ENCODE measurements around the gene ZBTB26. TPM values are rescaled to one million over a fixed set of nuclear protein-coding genes. Genes with fewer than 3 reads are reported as not detected.

Gene ZBTB26
- total RNA-seq, 4 donors from 2014 or later = 5.3 to 9.0 (median 6.7) TPM

DNA sequence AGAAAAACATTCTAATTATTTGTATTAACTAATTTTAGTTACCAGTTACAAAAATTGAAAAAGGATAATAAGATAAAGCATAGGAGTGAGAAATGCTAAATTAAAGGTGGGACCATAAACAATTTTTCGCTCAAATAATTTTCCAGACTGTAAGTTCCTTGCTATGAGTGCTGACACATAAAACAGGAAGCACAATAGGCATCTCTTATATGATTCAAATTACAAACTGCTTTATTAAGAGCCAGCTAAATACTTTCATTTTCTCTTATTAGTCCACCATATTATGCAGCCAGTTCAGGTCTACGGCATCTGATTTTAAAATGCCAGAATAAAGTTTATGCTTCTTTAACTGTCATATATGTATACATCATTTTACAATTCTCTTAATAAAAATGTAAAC, 30.5 kb downstream of the ZBTB26 start:
- TF ChIP-seq, protein P1, sequence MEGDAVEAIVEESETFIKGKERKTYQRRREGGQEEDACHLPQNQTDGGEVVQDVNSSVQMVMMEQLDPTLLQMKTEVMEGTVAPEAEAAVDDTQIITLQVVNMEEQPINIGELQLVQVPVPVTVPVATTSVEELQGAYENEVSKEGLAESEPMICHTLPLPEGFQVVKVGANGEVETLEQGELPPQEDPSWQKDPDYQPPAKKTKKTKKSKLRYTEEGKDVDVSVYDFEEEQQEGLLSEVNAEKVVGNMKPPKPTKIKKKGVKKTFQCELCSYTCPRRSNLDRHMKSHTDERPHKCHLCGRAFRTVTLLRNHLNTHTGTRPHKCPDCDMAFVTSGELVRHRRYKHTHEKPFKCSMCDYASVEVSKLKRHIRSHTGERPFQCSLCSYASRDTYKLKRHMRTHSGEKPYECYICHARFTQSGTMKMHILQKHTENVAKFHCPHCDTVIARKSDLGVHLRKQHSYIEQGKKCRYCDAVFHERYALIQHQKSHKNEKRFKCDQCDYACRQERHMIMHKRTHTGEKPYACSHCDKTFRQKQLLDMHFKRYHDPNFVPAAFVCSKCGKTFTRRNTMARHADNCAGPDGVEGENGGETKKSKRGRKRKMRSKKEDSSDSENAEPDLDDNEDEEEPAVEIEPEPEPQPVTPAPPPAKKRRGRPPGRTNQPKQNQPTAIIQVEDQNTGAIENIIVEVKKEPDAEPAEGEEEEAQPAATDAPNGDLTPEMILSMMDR (IDR thresholded peaks at IDR 0.05; ENCODE audit: low read depth) = no peak

DNA sequence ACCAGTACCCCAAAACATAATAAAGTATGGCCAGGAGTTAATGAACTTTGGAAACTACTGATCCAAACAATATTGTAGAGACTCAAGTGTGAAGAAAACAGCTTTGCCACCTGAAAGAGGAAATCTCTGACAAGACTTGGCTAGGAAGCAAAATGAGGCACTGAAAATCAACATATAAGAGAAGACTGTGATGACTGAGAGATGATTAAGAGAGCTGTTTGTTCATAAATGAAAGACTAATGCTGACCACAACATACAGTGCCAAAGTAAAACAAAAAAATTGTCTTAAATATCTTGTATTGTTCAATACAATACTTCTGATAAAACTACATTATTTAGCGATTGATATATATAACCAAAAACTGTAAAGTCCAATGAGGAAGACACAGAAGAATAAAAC, 33.3 kb downstream of the ZBTB26 start:
- TF ChIP-seq, protein P1 (IDR thresholded peaks at IDR 0.05; ENCODE audit: low read depth) = no peak

DNA sequence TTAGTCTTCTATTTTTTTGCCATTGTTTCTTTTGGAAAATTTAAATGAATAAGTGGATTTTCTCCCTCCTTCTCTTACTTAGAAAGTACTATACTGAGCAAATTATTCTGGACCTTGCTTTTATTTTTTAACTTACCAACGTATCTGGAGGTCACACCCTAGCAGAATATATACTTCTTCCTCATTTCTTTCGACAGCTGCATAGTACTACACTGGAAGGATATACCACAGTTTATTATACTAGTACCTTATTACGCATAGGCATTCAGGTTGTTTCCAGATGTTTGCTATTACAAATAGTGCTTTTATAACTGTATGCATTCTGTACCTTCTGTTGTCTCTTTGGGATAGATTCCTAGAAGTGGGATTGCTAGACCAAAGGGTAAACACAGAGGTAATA, 42.8 kb downstream of the ZBTB26 start:
- TF ChIP-seq, protein P1 (IDR thresholded peaks at IDR 0.05; ENCODE audit: low read depth) = no peak

DNA sequence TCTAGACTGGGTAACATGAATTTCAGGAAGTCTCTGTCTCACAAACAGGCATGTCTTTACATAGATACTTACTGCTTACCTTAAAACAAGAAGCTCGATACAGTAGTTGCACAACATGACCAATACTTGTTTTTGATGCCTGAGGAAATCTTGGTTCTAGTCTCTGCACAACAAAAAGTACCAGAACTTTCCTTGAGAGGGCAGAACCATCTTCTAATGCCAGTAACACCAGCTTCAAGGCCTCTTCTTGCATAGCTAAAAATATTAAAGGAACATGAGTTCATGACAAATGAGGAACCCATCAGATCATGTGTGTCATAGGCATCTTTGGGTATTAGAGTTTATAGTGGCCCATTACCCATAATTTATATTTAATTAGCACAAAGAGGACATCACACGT, 48.2 kb downstream of the ZBTB26 start:
- TF ChIP-seq, protein P1 (IDR thresholded peaks at IDR 0.05; ENCODE audit: low read depth) = no peak

DNA sequence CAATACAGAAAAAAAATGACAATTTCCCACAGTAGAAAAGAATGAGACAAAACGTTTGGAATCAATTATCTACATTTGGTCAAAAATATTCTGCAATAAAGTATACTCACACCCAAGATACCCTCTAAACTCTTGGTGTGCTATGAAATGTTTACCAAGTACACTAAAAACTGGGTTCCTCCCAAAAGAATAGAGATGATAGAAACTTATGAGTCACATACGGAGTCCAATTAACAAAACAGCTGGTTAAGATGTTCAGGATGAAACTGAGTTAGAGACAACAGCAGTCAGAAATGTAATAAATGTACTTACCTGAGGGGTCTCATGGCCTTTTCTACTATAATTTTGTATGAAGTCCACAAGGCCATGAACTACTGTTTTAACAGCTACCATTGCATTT, 51.9 kb downstream of the ZBTB26 start:
- TF ChIP-seq, protein P1 (IDR thresholded peaks at IDR 0.05; ENCODE audit: low read depth) = no peak

DNA sequence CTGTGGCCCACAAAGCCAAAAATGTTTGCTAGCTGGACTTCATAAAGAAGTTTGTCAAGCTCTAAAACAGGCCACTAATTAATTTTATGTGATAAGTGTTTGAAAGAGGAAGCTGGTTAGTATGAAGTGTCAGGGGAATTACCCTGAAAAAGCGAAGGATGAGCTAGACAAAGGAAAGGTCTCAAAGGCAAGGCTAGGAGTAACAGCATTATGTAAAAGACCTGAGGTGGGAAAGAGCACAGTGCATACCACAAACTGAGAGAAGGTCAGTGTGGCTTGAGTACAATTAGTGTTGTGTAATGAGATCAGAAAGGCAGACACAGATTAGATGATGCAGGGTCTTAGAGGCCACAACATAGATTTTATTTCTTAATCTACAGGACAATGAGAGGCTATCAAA, 55.8 kb downstream of the ZBTB26 start:
- TF ChIP-seq, protein P1 (IDR thresholded peaks at IDR 0.05; ENCODE audit: low read depth) = no peak

DNA sequence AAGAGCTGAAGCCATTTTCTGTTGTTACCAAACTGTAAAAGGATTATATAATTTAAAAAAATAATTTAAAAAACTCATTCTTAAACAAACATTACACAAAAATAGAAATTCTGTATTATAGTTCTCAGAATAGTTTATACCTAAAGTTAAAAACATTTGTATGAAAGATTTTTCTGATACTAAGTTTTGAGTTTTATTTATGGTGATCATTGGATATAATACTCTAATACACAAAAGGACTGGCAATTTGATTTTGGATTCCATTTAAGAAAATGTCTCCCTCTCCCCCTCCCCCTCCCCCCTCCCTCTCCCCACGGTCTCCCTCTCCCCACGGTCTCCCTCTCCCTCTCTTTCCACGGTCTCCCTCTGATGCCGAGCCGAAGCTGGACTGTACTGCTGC, 65.2 kb downstream of the ZBTB26 start:
- TF ChIP-seq, protein P1 (IDR thresholded peaks at IDR 0.05; ENCODE audit: low read depth) = no peak

Small RNA genes lying within 50 kb of the gene (small RNA-seq; reads per million reads assigned to genes)
- gene RNY1P15 (not detected), gene SNORD90 (2,351 reads per million, percentile 99 among the genes with 10 or more reads in this experiment)

Other genes starting within 250 kb of the ZBTB26 start
- gene OR1L4, start 207.5 kb downstream of the ZBTB26 start, total RNA-seq = not detected
- gene OR1L6, start 189.2 kb downstream of the ZBTB26 start, total RNA-seq = not detected
- gene OR5C1, start 142.6 kb downstream of the ZBTB26 start, total RNA-seq = not detected
- gene OR1K1, start 131.4 kb downstream of the ZBTB26 start, total RNA-seq = not detected
- gene PDCL, start 102.9 kb downstream of the ZBTB26 start, total RNA-seq = 10 to 100 TPM; 18.4 to 24.5 (median 20.4) TPM
- gene RC3H2, start 26.2 kb downstream of the ZBTB26 start, total RNA-seq = 10 to 100 TPM; 45.0 to 57.3 (median 52.6) TPM
- gene ZBTB6, start 18.2 kb downstream of the ZBTB26 start, total RNA-seq = 10 to 100 TPM in 3 of 4 donors, 1 to 10 TPM in 1; 6.2 to 10.8 (median 10.1) TPM
- 10 to 100 TPM; 47.4 to 65.4 (median 52.8) TPM for gene RABGAP1, start 9.5 kb upstream of the ZBTB26 start, total RNA-seq
- gene GPR21, start 102.2 kb upstream of the ZBTB26 start, total RNA-seq = 1 to 10 TPM in 3 of 4 donors, under 1 TPM in 1; 0.88 to 4.2 (median 2.2) TPM

Data from subcutaneous adipose tissue (tissue), 4 donors.